GM12801 (cell line): ENCODE measurements around the gene PBX4.

Experiments
- TF ChIP-seq, protein P1 (sequence below): IDR thresholded peaks from one replicate; pipeline ENCODE4 v1.5.1; 2011; ENCODE audit warnings: control low read depth; ENCODE audit not compliant: insufficient read length; ENCODE audit errors: extremely low read depth

Gene PBX4

GRCh38 chr19:19571071-19571786, 47.3 kb downstream of the PBX4 start:
- TF ChIP-seq, protein P1, sequence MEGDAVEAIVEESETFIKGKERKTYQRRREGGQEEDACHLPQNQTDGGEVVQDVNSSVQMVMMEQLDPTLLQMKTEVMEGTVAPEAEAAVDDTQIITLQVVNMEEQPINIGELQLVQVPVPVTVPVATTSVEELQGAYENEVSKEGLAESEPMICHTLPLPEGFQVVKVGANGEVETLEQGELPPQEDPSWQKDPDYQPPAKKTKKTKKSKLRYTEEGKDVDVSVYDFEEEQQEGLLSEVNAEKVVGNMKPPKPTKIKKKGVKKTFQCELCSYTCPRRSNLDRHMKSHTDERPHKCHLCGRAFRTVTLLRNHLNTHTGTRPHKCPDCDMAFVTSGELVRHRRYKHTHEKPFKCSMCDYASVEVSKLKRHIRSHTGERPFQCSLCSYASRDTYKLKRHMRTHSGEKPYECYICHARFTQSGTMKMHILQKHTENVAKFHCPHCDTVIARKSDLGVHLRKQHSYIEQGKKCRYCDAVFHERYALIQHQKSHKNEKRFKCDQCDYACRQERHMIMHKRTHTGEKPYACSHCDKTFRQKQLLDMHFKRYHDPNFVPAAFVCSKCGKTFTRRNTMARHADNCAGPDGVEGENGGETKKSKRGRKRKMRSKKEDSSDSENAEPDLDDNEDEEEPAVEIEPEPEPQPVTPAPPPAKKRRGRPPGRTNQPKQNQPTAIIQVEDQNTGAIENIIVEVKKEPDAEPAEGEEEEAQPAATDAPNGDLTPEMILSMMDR, result no peak

DNA sequence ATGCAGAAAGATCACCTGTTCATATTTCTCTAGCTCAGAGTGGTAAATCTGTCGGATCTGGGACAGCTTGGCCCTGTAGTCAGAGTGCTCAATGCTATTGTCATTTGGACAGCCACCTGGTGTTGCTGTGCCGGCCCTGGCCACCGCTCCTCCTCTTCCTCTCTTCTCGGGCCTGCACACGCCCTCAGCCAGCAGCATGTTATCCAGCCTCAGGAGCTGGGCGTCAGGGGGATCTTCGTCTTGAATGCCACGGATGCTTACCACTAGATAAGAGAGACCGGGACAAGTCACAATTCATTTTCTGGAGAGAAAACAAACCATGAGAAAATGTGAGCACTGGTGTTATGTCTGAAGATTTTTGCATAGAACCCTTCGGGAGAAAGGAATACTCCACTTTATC, 47.9 kb downstream of the PBX4 start:
- TF ChIP-seq, protein P1, result no peak

- TF ChIP-seq, protein P1, result no peak
These were observed 49.4 kb downstream of the PBX4 start for GRCh38 chr19:19568802-19569756.

DNA sequence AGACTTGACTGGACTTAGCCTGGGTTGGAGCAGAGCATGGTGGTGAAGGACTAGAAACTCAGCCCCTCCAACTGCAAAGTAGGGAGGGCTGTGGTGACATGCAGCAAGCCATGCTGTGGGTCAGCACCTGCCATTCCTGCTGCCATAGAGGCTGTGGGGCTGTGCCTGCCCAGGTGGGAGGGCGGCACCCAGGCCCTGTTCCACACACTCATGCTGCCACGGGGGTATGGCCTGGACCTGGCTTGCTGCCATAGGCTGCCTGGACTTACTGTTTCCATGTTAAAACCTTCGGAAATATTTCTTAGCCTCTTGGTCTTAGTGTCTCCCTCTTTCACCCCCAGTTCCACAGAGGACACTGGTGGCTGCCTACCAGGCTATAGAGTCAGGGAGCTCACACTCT, 51.1 kb downstream of the PBX4 start:
- TF ChIP-seq, protein P1, result no peak

- TF ChIP-seq, protein P1, result no peak
These were observed 52.2 kb downstream of the PBX4 start for GRCh38 chr19:19566306-19566705.

GRCh38 chr19:19563348-19563848, 55.1 kb downstream of the PBX4 start:
- TF ChIP-seq, protein P1, result no peak

- TF ChIP-seq, protein P1, result no peak
These were observed 55.7 kb downstream of the PBX4 start for GRCh38 chr19:19562665-19563347.
